Caco-2 (cell line): ENCODE results near the gene PLA2G2F. TPM values are rescaled to one million over a fixed set of nuclear protein-coding genes. Genes with fewer than 3 reads are reported as not detected.

Source experiments
- BruUV-seq: library from RNA; stranded (reverse); fragments of 400-500 nt; replicated peaks from 2 replicates; lab custom pipeline; 2021; lab: Mats Ljungman, UMichigan
- CTCF ChIA-PET: fragments of 300-600 bp; sonication (Branson Sonifier 250); formaldehyde crosslinking; loops from one replicate; lab custom pipeline; 2022; ENCODE audit warnings: antibody characterized with exemption; lab: Charles Lee
- POLR2A ChIA-PET: fragments of 300-600 bp; sonication (Branson Sonifier 250); formaldehyde crosslinking; loops from one replicate; lab custom pipeline; 2022; ENCODE audit warnings: antibody characterized with exemption; lab: Charles Lee
- DNase-seq, 2 experiments: peaks; one replicate each; pipeline versions ENCODE4 v3.0.0 to v3.0.0-alpha.2; 2020 to 2022
- H3K27me3 ChIP-seq: replicated peaks from 2 replicates; pipeline ENCODE4 v1.6.0; 2011; ENCODE audit warnings: low read length; ENCODE audit not compliant: control insufficient read depth, insufficient read depth
- H3K36me3 ChIP-seq: 2 replicates; pipeline ENCODE4 v1.5.1; 2011; ENCODE audit warnings: low read length; ENCODE audit not compliant: control insufficient read depth, insufficient read depth
- H3K4me1 ChIP-seq: fragments of 250-450 bp; sonication (Bioruptor Pico); 2 replicates; pipeline ENCODE4 v1.5.1; 2020; ENCODE audit warnings: mild to moderate bottlenecking
- H3K4me3 ChIP-seq: 2 replicates; pipeline ENCODE4 v1.5.1; 2011; ENCODE audit warnings: low read depth, mild to moderate bottlenecking, control low read depth, low read length
- H3K9me3 ChIP-seq: fragments of 250-450 bp; sonication (Bioruptor Pico); 2 replicates; pipeline ENCODE4 v1.5.1; 2020; ENCODE audit warnings: mild to moderate bottlenecking, moderate library complexity
- H3K27ac Mint-ChIP-seq: one replicate; pipeline ENCODE4 v1.8.0; 2022; ENCODE audit warnings: mixed read lengths; ENCODE audit not compliant: unreplicated experiment
- H3K27me3 Mint-ChIP-seq: one replicate; pipeline ENCODE4 v1.8.0; 2022; ENCODE audit warnings: mixed read lengths; ENCODE audit not compliant: insufficient read depth, unreplicated experiment
- H3K36me3 Mint-ChIP-seq: one replicate; pipeline ENCODE4 v1.8.0; 2022; ENCODE audit warnings: mild to moderate bottlenecking, mixed read lengths; ENCODE audit not compliant: insufficient read depth, unreplicated experiment
- H3K4me1 Mint-ChIP-seq: one replicate; pipeline ENCODE4 v1.8.0; 2022; ENCODE audit warnings: low read depth, mixed read lengths; ENCODE audit not compliant: unreplicated experiment
- H3K4me3 Mint-ChIP-seq: one replicate; pipeline ENCODE4 v1.8.0; 2022; ENCODE audit warnings: mild to moderate bottlenecking, moderate library complexity, mixed read lengths; ENCODE audit not compliant: unreplicated experiment
- H3K9me3 Mint-ChIP-seq: one replicate; pipeline ENCODE4 v1.8.0; 2022; ENCODE audit warnings: mixed read lengths; ENCODE audit not compliant: unreplicated experiment
- intact Hi-C: fragments of 100-400 bp; cut with micrococcal nuclease; formaldehyde crosslinking; loops from one replicate; pipeline ENCODE4 v1.10.0; 2022; ENCODE audit not compliant: unreplicated experiment
- total RNA-seq: library from RNA; stranded (reverse); gene quantifications from 2 replicates; pipeline ENCODE4 v1.2.3, GENCODE V29; 2022
- TF ChIP-seq, protein P1 (sequence below), 2 experiments: fragments of 200-600 bp in 1 of 2; IDR thresholded peaks; 1 replicate in 1 of 2; 2 replicates in 1 of 2; pipeline versions ENCODE4 v1.5.1 to v1.8.0; 2011 to 2022; ENCODE audit warnings: antibody characterized with exemption in 1 of 2, control low read depth in 1 of 2, inconsistent platforms in 1 of 2, low read depth in 1 of 2, low read length in 1 of 2, mild to moderate bottlenecking in 1 of 2, moderate library complexity in 1 of 2; ENCODE audit not compliant: insufficient read depth in 1 of 2, severe bottlenecking in 1 of 2, unreplicated experiment in 1 of 2

PLA2G2F gene
- total RNA-seq, 1 experiment from 2014 or later = not detected

DNA sequence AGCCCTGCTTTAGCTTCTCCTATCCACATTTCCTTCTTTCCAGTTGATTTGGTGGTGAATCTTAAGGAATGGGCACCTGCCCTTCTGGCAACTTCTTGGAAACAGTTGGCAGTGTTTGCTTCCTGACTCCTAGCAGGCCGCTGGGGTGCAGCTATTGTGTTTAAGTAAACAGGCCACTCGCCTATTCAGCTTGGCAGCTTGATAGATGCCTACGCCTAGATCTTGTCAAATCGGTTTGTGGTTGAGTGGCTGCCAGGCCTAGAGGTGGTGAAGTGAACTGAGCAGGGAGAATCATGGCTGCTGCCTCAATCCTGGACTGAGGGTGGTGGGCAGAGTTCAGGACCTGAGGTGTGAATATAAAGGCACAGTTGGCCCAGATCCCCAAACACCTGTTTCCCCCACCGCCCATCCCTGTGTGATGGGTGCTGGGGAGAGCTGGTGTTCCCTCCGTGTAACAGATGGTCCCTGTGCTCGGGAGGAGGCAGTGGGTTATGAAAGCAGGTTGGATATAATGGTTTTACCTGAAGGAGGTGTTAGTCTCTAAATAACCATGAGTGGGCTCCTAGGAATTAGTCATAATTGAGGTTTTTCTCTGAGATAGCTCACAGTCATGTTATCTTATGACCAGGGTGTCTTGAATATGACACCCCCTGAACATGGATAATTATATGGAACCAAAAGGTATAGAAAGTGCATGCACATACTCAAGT is 48.1 kb downstream of the PLA2G2F start:
- POLR2A ChIA-PET = no interaction called here
- Mint-ChIP-seq H3K4me1 (no peaks in the 10 kb centered on the region), H3K27ac (no peak overlapping the region), H3K9me3 (no peaks in the 10 kb centered on the region), H3K36me3 (no peaks in the 10 kb centered on the region), H3K27me3 (peaks cover 9% of the 10 kb centered on the region), H3K4me3 (no peak overlapping the region)
- no peaks in the 10 kb centered on the region for H3K4me1 ChIP-seq
- CTCF ChIA-PET = no interaction called here
- no peak overlapping the region for H3K4me3 ChIP-seq
- H3K9me3 ChIP-seq = no peaks in the 10 kb centered on the region
- H3K36me3 ChIP-seq = no peaks in the 10 kb centered on the region
- intact Hi-C loops = no loop called here
- BruUV-seq = no TSS peak
- DNase-seq = no peak
- H3K27me3 ChIP-seq = no peaks in the 10 kb centered on the region
- TF ChIP-seq, protein P1, sequence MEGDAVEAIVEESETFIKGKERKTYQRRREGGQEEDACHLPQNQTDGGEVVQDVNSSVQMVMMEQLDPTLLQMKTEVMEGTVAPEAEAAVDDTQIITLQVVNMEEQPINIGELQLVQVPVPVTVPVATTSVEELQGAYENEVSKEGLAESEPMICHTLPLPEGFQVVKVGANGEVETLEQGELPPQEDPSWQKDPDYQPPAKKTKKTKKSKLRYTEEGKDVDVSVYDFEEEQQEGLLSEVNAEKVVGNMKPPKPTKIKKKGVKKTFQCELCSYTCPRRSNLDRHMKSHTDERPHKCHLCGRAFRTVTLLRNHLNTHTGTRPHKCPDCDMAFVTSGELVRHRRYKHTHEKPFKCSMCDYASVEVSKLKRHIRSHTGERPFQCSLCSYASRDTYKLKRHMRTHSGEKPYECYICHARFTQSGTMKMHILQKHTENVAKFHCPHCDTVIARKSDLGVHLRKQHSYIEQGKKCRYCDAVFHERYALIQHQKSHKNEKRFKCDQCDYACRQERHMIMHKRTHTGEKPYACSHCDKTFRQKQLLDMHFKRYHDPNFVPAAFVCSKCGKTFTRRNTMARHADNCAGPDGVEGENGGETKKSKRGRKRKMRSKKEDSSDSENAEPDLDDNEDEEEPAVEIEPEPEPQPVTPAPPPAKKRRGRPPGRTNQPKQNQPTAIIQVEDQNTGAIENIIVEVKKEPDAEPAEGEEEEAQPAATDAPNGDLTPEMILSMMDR (IDR thresholded peaks at IDR 0.05; ENCODE audit: insufficient read depth in 1 of 2, low read depth in 1 of 2, low read length in 1 of 2, severe bottlenecking in 1 of 2, unreplicated experiment in 1 of 2) = no peak

DNA sequence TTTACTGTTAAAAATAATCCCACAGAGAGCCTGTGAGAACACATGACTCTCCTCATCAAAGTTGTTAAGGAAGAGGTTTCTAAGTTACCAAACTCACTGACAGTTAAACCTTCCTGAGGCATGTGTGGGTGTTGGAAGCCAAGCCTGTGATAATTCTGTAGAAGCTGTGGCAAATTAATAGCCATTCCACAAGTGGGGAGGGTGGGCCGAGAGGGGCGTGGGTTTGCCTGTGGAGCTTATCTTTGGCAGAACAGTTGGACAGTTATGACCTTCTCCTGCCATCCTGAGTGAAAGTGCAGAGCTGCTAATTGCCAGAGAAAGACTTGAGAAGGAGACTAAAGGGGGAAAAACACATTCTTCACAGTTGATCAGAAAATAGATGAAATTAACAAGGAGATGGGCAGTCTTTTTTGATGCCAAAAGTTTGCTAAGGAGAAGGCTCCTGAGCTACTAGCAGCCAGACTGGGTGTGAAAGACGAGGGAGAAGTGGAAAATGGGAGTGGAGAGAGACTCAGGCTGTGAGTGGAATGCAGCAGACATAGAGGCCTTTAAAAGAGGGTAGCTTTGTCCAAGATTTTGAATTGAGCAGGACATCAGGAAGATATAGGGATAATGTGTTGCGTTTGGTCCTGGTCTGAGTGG is 48.8 kb downstream of the PLA2G2F start:
- H3K36me3 ChIP-seq = no peaks in the 10 kb centered on the region
- TF ChIP-seq, protein P1 (IDR thresholded peaks at IDR 0.05; ENCODE audit: insufficient read depth in 1 of 2, low read depth in 1 of 2, low read length in 1 of 2, severe bottlenecking in 1 of 2, unreplicated experiment in 1 of 2) = no peak
- Mint-ChIP-seq H3K9me3 (no peaks in the 10 kb centered on the region), H3K27ac (no peak overlapping the region), H3K27me3 (peaks cover 9% of the 10 kb centered on the region), H3K36me3 (no peaks in the 10 kb centered on the region), H3K4me3 (no peak overlapping the region), H3K4me1 (no peaks in the 10 kb centered on the region)
- no peak overlapping the region for H3K4me3 ChIP-seq
- no peak for DNase-seq
- no TSS peak for BruUV-seq
- H3K27me3 ChIP-seq = no peaks in the 10 kb centered on the region
- intact Hi-C loops = no loop called here
- H3K9me3 ChIP-seq = no peaks in the 10 kb centered on the region
- no peaks in the 10 kb centered on the region for H3K4me1 ChIP-seq
- ChIA-PET POLR2A (no interaction called here), CTCF (no interaction called here)

DNA sequence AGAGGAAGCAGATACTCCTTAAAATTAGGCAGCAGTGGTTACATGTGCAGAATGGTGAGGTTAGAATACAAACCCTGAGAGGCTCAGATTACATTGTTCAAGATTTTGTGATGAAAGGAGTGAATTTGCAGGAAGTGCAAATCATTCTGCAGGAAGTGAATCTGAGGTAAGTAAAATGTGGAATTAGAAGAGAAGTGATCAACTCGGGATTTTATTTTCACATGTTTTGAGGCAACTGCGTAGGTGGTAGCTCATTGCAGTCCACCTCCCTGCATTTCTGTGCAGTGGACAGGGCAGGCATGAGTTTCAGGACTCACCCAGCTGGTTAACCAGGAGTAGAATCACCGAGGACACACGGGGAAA is 49.3 kb downstream of the PLA2G2F start:
- Histone ChIP-seq H3K4me1 (no peaks in the 10 kb centered on the region), H3K36me3 (no peaks in the 10 kb centered on the region), H3K4me3 (no peak overlapping the region), H3K27me3 (no peaks in the 10 kb centered on the region), H3K9me3 (no peaks in the 10 kb centered on the region)
- Mint-ChIP-seq H3K36me3 (no peaks in the 10 kb centered on the region), H3K27me3 (peaks cover 9% of the 10 kb centered on the region), H3K27ac (no peak overlapping the region), H3K4me1 (no peaks in the 10 kb centered on the region), H3K4me3 (no peak overlapping the region), H3K9me3 (no peaks in the 10 kb centered on the region)
- DNase-seq = no peak
- TF ChIP-seq, protein P1 (IDR thresholded peaks at IDR 0.05; ENCODE audit: insufficient read depth in 1 of 2, low read depth in 1 of 2, low read length in 1 of 2, severe bottlenecking in 1 of 2, unreplicated experiment in 1 of 2) = no peak
- POLR2A ChIA-PET = no interaction called here
- CTCF ChIA-PET = no interaction called here
- no TSS peak for BruUV-seq
- intact Hi-C loops = no loop called here
